T-helper 1 cell treated with Interleukin-12 subunit alpha and Interleukin-12 subunit beta and Interleukin-4 antibody, amounts not matched to agents 30 μg/mL and 1 μg/mL, for 36 hours (primary cell): ENCODE measurements around the gene CCT2.

Source experiments
- H3K27ac Mint-ChIP-seq: one replicate; pipeline ENCODE4 v1.8.0; 2021; ENCODE audit warnings: mild to moderate bottlenecking, mixed read lengths
- H3K27me3 Mint-ChIP-seq: one replicate; pipeline ENCODE4 v1.8.0; 2021; ENCODE audit warnings: low read depth, mixed read lengths
- H3K36me3 Mint-ChIP-seq: one replicate; pipeline ENCODE4 v1.8.0; 2021; ENCODE audit warnings: low read depth, mixed read lengths
- H3K4me1 Mint-ChIP-seq: one replicate; pipeline ENCODE4 v1.8.0; 2021; ENCODE audit warnings: low read depth, mixed read lengths
- H3K4me3 Mint-ChIP-seq: one replicate; pipeline ENCODE4 v1.8.0; 2021; ENCODE audit warnings: mild to moderate bottlenecking, moderate library complexity, mixed read lengths
- H3K9me3 Mint-ChIP-seq: one replicate; pipeline ENCODE4 v1.8.0; 2021; ENCODE audit warnings: mixed read lengths

The CCT2 gene

DNA sequence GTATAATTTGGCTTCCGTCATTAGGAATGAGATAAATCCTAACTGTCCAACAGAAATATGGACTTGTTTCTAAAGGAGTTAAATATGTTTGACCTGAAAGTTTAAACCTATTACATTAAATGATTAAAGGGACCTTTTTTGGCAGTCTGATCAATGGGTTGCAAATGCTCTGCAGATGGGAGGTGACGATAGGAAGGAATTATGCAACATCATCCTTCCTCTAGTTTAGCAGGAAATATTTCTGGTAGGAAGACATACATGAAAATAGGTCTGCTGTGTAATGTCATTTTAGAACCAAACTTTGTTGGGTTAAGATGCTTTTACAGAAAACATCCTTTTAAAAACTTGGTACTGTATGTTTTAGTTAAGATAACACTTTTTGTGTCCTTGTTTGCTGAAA is 22.9 kb downstream of the CCT2 start:
- Mint-ChIP-seq H3K36me3 (peaks cover 5% of the 10 kb centered on the region), H3K4me1 (no peaks in the 10 kb centered on the region), H3K27me3 (no peaks in the 10 kb centered on the region), H3K4me3 (no peak overlapping the region), H3K9me3 (no peaks in the 10 kb centered on the region), H3K27ac (no peak overlapping the region)

DNA sequence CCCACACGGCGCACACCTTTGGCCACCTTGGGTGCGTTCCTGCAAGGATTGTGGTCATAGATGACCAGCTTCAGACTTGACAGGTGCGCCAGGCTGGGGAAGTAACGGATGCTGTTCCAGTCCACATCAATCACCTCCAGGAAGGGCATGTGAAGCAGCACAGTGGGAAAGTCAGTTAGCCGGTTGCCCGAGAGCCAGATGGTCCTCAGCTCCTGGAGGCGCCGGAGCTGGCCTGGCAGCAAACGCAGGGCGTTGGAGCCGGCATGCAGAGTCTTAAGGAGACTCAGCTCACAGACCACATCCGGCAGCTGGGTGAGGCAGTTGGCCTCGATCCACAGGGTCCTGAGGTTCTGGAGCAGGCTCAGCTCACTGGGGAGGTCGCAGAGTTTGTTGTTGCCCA is 24.9 kb downstream of the CCT2 start:
- no peak overlapping the region for H3K27ac Mint-ChIP-seq
- H3K9me3 Mint-ChIP-seq = no peaks in the 10 kb centered on the region
- no peaks in the 10 kb centered on the region for H3K36me3 Mint-ChIP-seq
- no peaks in the 10 kb centered on the region for H3K4me1 Mint-ChIP-seq
- H3K27me3 Mint-ChIP-seq = peaks cover 6% of the 10 kb centered on the region
- H3K4me3 Mint-ChIP-seq = no peak overlapping the region

DNA sequence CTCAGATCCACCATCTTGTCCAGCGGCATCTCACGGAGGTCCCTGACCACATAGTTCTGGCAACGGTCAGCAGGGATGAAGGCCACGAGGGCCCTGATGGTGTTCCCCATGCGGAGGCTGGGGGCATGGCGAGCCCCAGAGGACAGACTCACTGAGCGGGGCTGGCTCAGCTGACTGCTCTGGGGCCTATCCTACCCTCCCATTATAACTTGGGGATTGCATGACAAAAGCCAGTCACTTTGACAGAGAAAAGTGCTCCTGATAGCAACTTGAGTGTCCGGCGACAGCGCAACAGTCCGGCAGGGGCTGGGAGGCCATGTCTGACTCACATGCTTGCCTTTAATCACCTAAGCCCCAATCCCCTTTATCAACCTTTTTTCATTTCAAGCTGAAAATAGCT is 25.5 kb downstream of the CCT2 start, which contains the start of gene LRRC10:
Gene LRRC10 (minus strand): TSS at position 179 of the 400 bp plus-strand sequence. CDS start 69 bp downstream, at position 110.
- H3K36me3 Mint-ChIP-seq = no peaks in the 10 kb centered on the region
- no peak within 1 kb of the TSS for H3K4me3 Mint-ChIP-seq
- H3K9me3 Mint-ChIP-seq = no peaks in the 10 kb centered on the region
- H3K27ac Mint-ChIP-seq = no peak within 1 kb of the TSS
- H3K27me3 Mint-ChIP-seq = peaks cover 6% of the 10 kb centered on the region
- H3K4me1 Mint-ChIP-seq = no peaks in the 10 kb centered on the region

DNA sequence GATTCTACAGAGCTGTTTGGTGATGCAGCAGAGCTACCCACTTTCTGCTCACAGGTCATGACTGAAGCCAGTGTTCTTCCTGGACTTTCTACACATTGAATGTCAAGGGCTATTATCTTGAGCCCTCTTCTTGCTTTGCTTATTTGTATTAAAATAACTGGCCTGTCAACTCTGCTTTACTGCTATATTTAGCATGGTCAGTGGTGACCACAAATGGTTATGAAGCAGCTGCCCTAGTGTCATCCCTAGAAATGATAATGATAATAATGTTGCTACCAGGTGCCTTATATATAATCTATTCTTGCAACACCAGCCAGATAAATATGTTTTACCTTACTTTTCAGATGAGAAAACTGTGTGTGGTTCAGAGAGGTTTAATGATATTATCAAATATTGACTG is 28.1 kb downstream of the CCT2 start:
- no peaks in the 10 kb centered on the region for H3K9me3 Mint-ChIP-seq
- H3K4me1 Mint-ChIP-seq = no peaks in the 10 kb centered on the region
- peaks cover 9% of the 10 kb centered on the region for H3K27me3 Mint-ChIP-seq
- H3K4me3 Mint-ChIP-seq = no peak overlapping the region
- H3K36me3 Mint-ChIP-seq = no peaks in the 10 kb centered on the region
- H3K27ac Mint-ChIP-seq = no peak overlapping the region

DNA sequence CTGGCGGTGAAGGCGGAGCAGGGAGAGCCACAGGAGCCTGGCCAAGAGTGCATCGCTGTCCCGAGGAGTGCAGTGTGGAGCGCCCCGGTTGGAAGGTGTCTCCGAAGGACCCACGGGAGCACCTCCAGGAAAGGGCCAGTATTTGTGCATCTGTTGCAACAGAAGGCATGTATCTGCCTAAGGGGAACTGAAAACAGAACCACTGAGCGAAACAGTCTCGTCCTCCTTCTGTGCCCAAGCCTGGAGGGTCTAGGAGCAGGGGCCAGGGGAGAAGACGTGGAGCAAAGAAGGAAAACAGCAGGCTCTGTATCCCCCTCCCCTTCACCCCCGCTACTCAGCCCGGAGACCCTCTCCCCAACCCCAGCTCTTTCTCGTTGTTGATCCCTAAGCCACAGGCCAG is 30.8 kb downstream of the CCT2 start:
- Mint-ChIP-seq H3K4me1 (no peaks in the 10 kb centered on the region), H3K4me3 (no peak overlapping the region), H3K27ac (no peak overlapping the region), H3K27me3 (peaks cover 9% of the 10 kb centered on the region), H3K9me3 (no peaks in the 10 kb centered on the region), H3K36me3 (no peaks in the 10 kb centered on the region)

DNA sequence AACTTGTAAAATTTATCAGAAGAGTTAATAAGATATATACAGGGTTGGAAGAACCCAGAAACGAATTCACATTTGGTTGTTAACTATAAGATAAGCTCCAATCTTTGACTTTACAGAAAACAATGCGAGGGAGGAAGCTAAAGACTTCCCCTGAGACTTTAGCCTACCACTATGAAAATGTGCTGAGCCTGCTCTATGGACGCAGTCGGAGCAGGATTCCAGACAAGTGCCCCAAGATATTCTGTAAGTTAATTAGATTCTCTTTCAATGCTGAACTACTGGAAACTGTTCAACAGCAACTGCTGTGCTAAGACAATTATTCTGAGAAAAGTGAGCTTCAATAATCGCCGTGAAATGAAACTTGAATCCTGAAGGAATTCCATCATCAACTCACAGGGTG is 33.8 kb downstream of the CCT2 start:
- Mint-ChIP-seq H3K36me3 (no peaks in the 10 kb centered on the region), H3K4me3 (no peak overlapping the region), H3K4me1 (no peaks in the 10 kb centered on the region), H3K27me3 (peaks cover 3% of the 10 kb centered on the region), H3K9me3 (no peaks in the 10 kb centered on the region), H3K27ac (no peak overlapping the region)

DNA sequence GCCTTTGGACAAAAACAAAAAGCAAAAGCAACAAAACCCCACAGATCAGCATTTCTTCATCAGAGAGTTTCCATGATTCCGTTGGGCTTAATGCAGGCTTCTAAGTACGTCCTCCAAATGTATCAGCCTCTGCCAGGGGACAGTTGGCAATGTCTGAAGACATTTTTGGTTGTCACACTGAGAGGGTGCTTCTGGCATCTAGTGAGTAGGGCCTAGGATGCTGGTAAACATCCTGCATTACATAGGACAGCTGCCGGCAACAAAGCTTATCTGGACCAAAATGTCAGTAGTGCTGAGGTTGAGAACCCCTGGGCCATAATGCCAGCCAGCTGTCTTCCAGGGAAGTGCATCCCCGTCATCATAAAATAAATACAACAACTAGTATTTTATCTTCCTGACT is 34.8 kb downstream of the CCT2 start:
- H3K27ac Mint-ChIP-seq = no peak overlapping the region
- no peaks in the 10 kb centered on the region for H3K36me3 Mint-ChIP-seq
- H3K4me3 Mint-ChIP-seq = no peak overlapping the region
- no peaks in the 10 kb centered on the region for H3K9me3 Mint-ChIP-seq
- peaks cover 3% of the 10 kb centered on the region for H3K27me3 Mint-ChIP-seq
- no peaks in the 10 kb centered on the region for H3K4me1 Mint-ChIP-seq

DNA sequence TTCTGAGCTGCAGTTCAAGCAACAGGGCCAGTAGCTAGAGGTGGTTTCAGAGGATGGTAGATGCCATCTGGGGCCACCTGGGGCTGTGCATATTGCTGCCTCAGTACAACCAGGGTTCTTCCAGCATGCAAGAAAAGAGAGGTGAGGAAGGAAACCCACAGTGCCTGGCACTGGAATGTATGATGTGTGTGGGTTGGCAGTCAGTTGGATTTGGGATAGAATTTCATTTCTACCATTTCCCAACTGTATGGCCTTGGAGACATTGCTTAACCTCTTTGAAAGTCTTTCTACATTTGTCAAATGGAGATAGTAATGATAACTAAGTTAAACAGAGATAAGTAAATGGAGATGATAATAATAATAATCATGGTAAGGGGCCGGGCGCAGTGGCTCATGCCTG is 35.7 kb downstream of the CCT2 start:
- H3K4me3 Mint-ChIP-seq = no peak overlapping the region
- H3K4me1 Mint-ChIP-seq = no peaks in the 10 kb centered on the region
- no peaks in the 10 kb centered on the region for H3K36me3 Mint-ChIP-seq
- peaks cover 3% of the 10 kb centered on the region for H3K27me3 Mint-ChIP-seq
- H3K27ac Mint-ChIP-seq = no peak overlapping the region
- no peaks in the 10 kb centered on the region for H3K9me3 Mint-ChIP-seq

DNA sequence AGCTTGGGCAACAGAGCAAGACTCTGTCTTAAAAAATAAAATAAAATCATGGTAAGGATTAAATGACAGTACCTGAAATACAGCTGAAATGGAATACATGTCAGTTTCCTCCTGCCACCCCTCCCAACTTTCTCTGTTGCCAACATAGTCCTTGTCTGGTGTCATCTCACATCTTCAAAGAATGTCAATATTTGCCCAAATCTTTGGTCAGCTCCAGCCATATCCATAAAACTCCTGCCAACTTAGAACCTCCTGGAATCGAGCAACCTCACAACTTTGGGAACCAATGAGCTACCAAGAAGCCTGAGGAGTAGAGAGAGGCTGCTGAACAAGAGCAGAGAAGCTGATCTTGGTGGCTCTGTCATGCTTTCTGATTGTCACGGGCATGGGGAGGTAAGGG is 36.3 kb downstream of the CCT2 start:
- H3K4me1 Mint-ChIP-seq = no peaks in the 10 kb centered on the region
- H3K27ac Mint-ChIP-seq = no peak overlapping the region
- H3K36me3 Mint-ChIP-seq = no peaks in the 10 kb centered on the region
- H3K9me3 Mint-ChIP-seq = no peaks in the 10 kb centered on the region
- H3K4me3 Mint-ChIP-seq = no peak overlapping the region
- H3K27me3 Mint-ChIP-seq = peaks cover 3% of the 10 kb centered on the region

DNA sequence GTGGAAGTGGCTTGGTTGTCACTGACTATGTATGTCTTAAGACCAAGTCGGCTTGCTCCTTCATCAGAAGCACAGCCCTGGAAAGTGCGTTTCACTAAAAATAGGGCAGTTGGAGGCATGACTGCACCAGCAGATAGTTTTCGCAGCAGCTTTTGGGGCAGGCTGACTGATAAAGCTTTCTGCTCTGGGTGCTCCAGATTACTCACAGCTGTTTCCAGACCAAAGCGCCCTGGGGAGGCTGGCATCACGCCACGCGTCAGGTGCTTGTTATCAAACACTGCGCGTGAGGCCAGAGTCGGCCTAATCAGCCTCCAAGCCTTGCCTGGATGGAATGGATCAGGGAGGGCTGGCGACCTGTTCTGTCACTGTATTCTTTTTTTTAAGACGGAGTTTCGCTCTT is 38.7 kb downstream of the CCT2 start:
- no peaks in the 10 kb centered on the region for H3K36me3 Mint-ChIP-seq
- no peak overlapping the region for H3K27ac Mint-ChIP-seq
- H3K4me1 Mint-ChIP-seq = no peaks in the 10 kb centered on the region
- H3K4me3 Mint-ChIP-seq = no peak overlapping the region
- H3K27me3 Mint-ChIP-seq = no peaks in the 10 kb centered on the region
- H3K9me3 Mint-ChIP-seq = no peaks in the 10 kb centered on the region

DNA sequence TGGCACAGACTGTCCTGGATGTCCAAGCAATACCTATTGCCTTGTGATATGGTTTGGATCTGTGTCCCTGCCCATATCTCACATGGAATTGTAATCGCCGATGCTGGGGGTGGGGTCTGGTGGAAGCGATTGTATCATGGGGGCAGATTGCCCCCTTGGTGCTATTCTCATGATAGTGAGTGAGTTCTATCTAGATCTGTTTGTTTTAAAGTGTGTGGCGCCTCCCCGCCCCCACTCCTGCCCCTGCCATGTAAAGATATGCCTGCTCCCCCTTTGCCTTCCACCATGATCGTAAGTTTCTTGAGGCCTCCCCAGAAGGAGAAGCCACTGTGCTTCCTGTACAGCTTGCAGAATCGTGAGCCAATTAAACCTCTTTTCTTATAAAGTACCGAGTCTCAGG is 42.2 kb downstream of the CCT2 start:
- H3K4me3 Mint-ChIP-seq = no peak overlapping the region
- H3K9me3 Mint-ChIP-seq = no peaks in the 10 kb centered on the region
- H3K27me3 Mint-ChIP-seq = peaks cover 3% of the 10 kb centered on the region
- H3K36me3 Mint-ChIP-seq = no peaks in the 10 kb centered on the region
- no peak overlapping the region for H3K27ac Mint-ChIP-seq
- H3K4me1 Mint-ChIP-seq = no peaks in the 10 kb centered on the region

DNA sequence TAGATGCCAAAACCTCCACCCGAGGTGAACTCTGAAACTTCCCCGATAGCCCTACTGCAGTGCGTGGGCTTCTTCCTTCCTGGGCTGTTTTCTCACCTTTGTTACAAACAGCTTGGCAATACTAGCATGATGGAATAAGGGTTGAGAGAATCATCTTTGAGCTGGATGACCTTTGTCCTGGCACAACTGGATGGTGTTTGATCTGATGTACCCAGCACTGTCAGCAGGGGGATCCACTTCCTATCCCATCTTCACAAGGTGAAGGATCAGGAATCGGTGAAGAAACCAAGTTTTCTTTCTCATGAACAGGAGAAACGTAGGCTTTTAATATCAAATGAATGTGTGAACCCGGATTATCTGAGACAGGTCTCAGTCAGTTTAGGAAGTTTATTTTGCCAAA is 44.9 kb downstream of the CCT2 start:
- Mint-ChIP-seq H3K9me3 (no peaks in the 10 kb centered on the region), H3K4me3 (no peak overlapping the region), H3K4me1 (no peaks in the 10 kb centered on the region)

DNA sequence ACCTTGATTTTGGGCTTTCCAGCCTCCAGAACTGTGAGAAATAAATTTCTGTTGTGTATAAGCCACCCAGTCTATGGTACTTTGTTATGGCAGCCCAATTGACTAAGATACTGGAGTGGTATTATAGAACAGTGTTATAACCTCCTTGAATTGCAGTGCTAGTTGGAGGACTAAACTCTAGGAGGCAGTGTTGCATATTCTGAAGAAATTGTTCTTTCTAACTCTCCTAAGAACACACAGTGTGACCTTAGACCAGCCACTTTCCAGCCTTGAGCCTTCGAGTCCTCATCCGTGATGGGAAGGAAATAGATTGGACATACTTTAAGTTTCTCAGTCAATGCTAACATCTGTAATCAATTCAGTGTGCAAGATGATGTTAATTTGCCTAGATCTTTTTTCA is 47.8 kb downstream of the CCT2 start:
- peaks cover 1% of the 10 kb centered on the region for H3K36me3 Mint-ChIP-seq
- H3K9me3 Mint-ChIP-seq = no peaks in the 10 kb centered on the region
- H3K27ac Mint-ChIP-seq = no peak overlapping the region
- H3K4me3 Mint-ChIP-seq = no peak overlapping the region
- H3K27me3 Mint-ChIP-seq = peaks cover 3% of the 10 kb centered on the region
- H3K4me1 Mint-ChIP-seq = no peaks in the 10 kb centered on the region

More for the DNA sequence above, 44.9 kb downstream of the CCT2 start:
- Mint-ChIP-seq H3K27me3 (peaks cover 3% of the 10 kb centered on the region), H3K36me3 (peaks cover 1% of the 10 kb centered on the region), H3K27ac (no peak overlapping the region)

DNA sequence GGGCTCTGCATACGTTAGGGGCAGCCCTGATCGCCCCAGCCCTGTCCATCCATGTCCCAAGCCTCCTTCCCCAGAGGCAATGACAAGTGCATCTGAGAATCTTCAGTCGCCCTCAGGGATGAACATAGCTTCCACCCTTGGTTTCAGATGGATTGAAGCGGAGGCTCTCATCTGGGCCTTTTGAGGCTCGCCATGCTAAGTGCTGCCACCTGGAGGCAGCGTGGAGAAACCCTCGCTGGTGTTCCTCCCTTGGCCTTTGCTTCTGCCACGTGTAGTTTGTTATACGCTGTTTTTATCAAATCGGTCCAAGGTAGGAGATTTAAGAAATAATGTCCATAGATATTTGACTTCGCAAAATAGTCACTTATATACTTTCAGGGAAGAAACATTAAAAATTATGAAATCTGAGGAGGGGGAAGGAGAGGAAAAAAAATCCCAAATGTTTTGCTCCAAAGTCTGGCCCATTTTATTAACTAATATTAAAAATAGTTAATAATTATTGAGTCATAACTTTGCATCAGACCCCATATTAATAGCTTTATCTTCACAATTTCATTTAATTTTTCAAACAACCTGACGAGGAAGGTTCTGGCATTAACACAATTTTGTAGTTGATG is 54.2 kb downstream of the CCT2 start:
- Mint-ChIP-seq H3K4me1 (peaks cover 2% of the 10 kb centered on the region), H3K27ac (no peak overlapping the region), H3K4me3 (no peak overlapping the region), H3K36me3 (no peaks in the 10 kb centered on the region), H3K9me3 (no peaks in the 10 kb centered on the region), H3K27me3 (no peaks in the 10 kb centered on the region)

DNA sequence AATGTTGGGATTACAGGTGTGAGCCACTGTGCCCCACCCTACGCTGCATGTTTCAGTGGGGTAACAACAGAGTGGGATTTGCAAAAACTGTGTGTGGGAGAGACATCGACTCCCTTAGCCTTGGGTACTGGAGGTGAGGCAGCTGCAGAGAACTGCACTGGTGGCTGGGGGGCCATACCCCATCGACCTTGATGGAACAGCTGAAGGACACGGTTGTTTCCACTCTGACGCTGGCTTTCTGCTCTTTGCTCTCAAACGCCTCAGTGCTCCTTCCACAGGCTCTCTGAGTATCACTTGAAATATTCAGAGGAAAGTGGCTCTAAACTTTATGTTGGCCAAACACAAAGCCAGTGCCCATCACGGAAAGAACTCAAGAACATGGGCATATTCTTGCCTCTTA is 56.3 kb downstream of the CCT2 start:
- Mint-ChIP-seq H3K4me1 (peaks cover 2% of the 10 kb centered on the region), H3K4me3 (no peak overlapping the region), H3K27me3 (no peaks in the 10 kb centered on the region), H3K36me3 (no peaks in the 10 kb centered on the region), H3K9me3 (no peaks in the 10 kb centered on the region), H3K27ac (no peak overlapping the region)

DNA sequence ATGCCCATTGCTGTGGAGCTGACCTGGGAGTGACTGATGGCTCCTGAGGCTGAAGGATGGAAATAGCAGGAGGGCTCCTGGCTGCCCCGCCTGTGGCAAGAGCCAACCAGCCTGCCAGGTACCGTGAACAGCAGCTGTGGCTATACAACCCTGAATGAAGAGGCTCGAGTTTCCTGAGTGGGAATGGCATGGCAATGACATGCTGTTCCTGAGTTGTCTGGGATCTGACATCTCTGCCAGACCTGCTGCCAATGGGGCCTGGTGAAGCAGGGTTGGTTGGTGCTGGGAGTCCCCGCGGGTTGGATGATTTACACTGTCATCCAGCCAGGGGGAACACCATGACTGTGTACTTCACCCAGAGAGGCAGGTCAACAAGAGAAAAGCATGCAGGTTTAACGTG is 57.3 kb downstream of the CCT2 start:
- Mint-ChIP-seq H3K27me3 (peaks cover 4% of the 10 kb centered on the region), H3K27ac (no peak overlapping the region), H3K9me3 (no peaks in the 10 kb centered on the region), H3K4me1 (peaks cover 2% of the 10 kb centered on the region), H3K36me3 (no peaks in the 10 kb centered on the region), H3K4me3 (no peak overlapping the region)
